Activated CD4-positive, alpha-beta T cell treated with anti-CD3 and anti-CD28 coated beads for 36 hours (primary cell): ENCODE measurements around the gene STAB2. TPM values are rescaled to one million over a fixed set of nuclear protein-coding genes. Genes with fewer than 3 reads are reported as not detected.
"Not testable (repeated sequence)": the region's sequence is repeated elsewhere in the genome, so short reads cannot be mapped to it uniquely, and the experiment has no call there.

ENCODE experiments used
- ATAC-seq: fragments of 200-7000 bp; cut with Tn5 transposase; one replicate; pipeline ENCODE4 v1.10.0; 2021; ENCODE audit warnings: mild to moderate bottlenecking, moderate library complexity
- CTCF ChIA-PET: fragments of 350-600 bp; sonication (Branson Sonifier 250); formaldehyde crosslinking; loops from one replicate; lab custom pipeline; 2021; ENCODE audit warnings: antibody characterized with exemption; lab: Charles Lee
- POLR2A ChIA-PET: fragments of 350-600 bp; sonication (Branson Sonifier 250); formaldehyde crosslinking; loops from one replicate; lab custom pipeline; 2021; ENCODE audit warnings: antibody characterized with exemption, inconsistent platforms; lab: Charles Lee
- DNase-seq: peaks from one replicate; pipeline ENCODE4 v3.0.0-alpha.2; 2020
- H3K27ac Mint-ChIP-seq: one replicate; pipeline ENCODE4 v1.8.0; 2021; ENCODE audit warnings: mixed read lengths
- H3K27me3 Mint-ChIP-seq: one replicate; pipeline ENCODE4 v1.8.0; 2021; ENCODE audit warnings: mixed read lengths
- H3K36me3 Mint-ChIP-seq: one replicate; pipeline ENCODE4 v1.8.0; 2021; ENCODE audit warnings: low read depth, mixed read lengths
- H3K4me1 Mint-ChIP-seq: one replicate; pipeline ENCODE4 v1.8.0; 2021; ENCODE audit warnings: mixed read lengths
- H3K4me3 Mint-ChIP-seq: one replicate; pipeline ENCODE4 v1.8.0; 2021; ENCODE audit warnings: mild to moderate bottlenecking, moderate library complexity, mixed read lengths
- H3K9me3 Mint-ChIP-seq: one replicate; pipeline ENCODE4 v1.8.0; 2021; ENCODE audit warnings: low read depth, mixed read lengths
- intact Hi-C, 2 experiments: fragments of 100-400 bp; cut with DNase I in 1 of 2; cut with micrococcal nuclease in 1 of 2; formaldehyde crosslinking; loops; one replicate each; pipeline versions ENCODE4 v1.14.2 to v1.15.1; 2022 to 2024; cut with DNase I, micrococcal nuclease
- total RNA-seq, 2 experiments: library from RNA; stranded (reverse); gene quantifications; one replicate each; pipeline ENCODE4 v1.2.3, GENCODE V29; 2021

STAB2 gene
- total RNA-seq, 2 experiments from 2014 or later: not detected

DNA sequence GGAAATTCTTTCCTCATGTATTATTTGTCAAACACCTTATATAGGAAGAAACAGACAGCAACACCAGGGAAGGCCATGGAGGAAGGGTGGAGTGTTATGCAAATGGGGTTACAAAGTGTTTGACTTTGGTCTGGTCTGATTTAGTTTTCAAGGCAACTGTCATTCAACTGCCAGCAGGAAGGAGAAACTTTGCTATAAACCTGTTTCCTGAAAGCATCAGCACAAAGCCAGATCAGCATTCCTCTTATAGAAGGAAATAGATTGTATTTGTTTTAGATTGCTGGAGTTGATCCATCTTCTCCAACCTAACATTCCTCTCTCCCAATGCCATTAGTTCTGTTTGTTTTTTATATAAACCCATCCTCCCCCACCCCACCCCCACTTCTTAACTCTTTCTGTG lies 65.7 kb downstream of the STAB2 start:
- Mint-ChIP-seq H3K9me3 (no peaks in the 10 kb centered on the region), H3K4me3 (no peak overlapping the region), H3K36me3 (no peaks in the 10 kb centered on the region), H3K27me3 (peaks cover 9% of the 10 kb centered on the region), H3K27ac (no peak overlapping the region), H3K4me1 (peaks cover 6% of the 10 kb centered on the region)
- POLR2A ChIA-PET: no interaction called here
- intact Hi-C loops: no loop called here
- ATAC-seq: no peak
- CTCF ChIA-PET: no interaction called here
- DNase-seq: no peak

GRCh38 chr12:103653568-103654173 lies 66.6 kb downstream of the STAB2 start:
- POLR2A ChIA-PET, ATAC-seq, intact Hi-C loops, H3K4me3 Mint-ChIP-seq, H3K36me3 Mint-ChIP-seq, H3K9me3 Mint-ChIP-seq, DNase-seq, H3K27me3 Mint-ChIP-seq, H3K27ac Mint-ChIP-seq: not testable (repeated sequence)
- H3K4me1 Mint-ChIP-seq: peaks cover 12% of the 10 kb centered on the region
- CTCF ChIA-PET: interaction anchor here (0.6 kb wide), 1 partner anchor 253 kb away, joined by 3 read pairs; no protein-coding TSS in a partner anchor

- peaks cover 12% of the 10 kb centered on the region for H3K4me1 Mint-ChIP-seq
- CTCF ChIA-PET: no interaction called here
- no peak overlapping the region for H3K4me3 Mint-ChIP-seq
- POLR2A ChIA-PET: no interaction called here
- no peak for DNase-seq
- ATAC-seq: no peak
- H3K27ac Mint-ChIP-seq: no peak overlapping the region
- H3K36me3 Mint-ChIP-seq: no peaks in the 10 kb centered on the region
- no peaks in the 10 kb centered on the region for H3K9me3 Mint-ChIP-seq
- peaks cover 7% of the 10 kb centered on the region for H3K27me3 Mint-ChIP-seq
- intact Hi-C loops: no loop called here
Measured at GRCh38 chr12:103654816-103655215, 67.7 kb downstream of the STAB2 start.

GRCh38 chr12:103656291-103656690 lies 69.2 kb downstream of the STAB2 start:
- ChIA-PET POLR2A (no interaction called here), CTCF (no interaction called here)
- Mint-ChIP-seq H3K27ac (no peak overlapping the region), H3K4me1 (peaks cover 12% of the 10 kb centered on the region), H3K4me3 (no peak overlapping the region), H3K9me3 (no peaks in the 10 kb centered on the region), H3K27me3 (peaks cover 7% of the 10 kb centered on the region), H3K36me3 (no peaks in the 10 kb centered on the region)
- DNase-seq (no peak), ATAC-seq (no peak)
- intact Hi-C loops: no loop called here

DNA sequence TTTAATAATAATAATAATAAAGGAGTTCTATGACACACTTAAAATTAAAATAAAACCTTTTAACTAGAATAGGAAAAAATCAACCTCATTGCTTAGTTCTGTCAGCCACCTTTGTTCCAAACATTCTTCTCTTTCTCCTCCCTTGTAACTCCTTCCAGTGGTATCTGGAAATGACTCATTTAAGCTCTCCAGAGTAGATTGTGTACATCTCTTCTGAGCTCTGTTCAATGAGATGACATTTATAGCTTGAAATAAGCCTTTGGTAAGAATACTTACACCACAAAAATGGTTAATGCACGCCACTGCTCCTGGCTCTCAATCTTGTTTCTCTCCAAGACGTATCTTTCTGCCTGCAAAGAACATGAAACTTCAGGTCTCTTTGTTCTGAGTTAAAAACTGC lies 70.3 kb downstream of the STAB2 start:
- CTCF ChIA-PET: interaction anchor here (1.1 kb wide), 2 partner anchors 23 to 26 kb away, joined by 3 read pairs; no protein-coding TSS in a partner anchor
- peaks cover 12% of the 10 kb centered on the region for H3K4me1 Mint-ChIP-seq

GRCh38 chr12:103664626-103665025 lies 77.6 kb downstream of the STAB2 start:
- no peaks in the 10 kb centered on the region for H3K9me3 Mint-ChIP-seq
- peaks cover 1% of the 10 kb centered on the region for H3K27me3 Mint-ChIP-seq
- CTCF ChIA-PET: interaction anchor here (1.3 kb wide), 1 partner anchor 89 kb away, joined by 5 read pairs; no protein-coding TSS in a partner anchor
- ATAC-seq: no peak
- intact Hi-C loops: no loop called here
- DNase-seq: no peak
- POLR2A ChIA-PET: no interaction called here
- H3K27ac Mint-ChIP-seq: no peak overlapping the region
- no peaks in the 10 kb centered on the region for H3K36me3 Mint-ChIP-seq
- H3K4me1 Mint-ChIP-seq: no peaks in the 10 kb centered on the region
- no peak overlapping the region for H3K4me3 Mint-ChIP-seq

More for the DNA sequence above, 70.3 kb downstream of the STAB2 start:
- no peaks in the 10 kb centered on the region for H3K36me3 Mint-ChIP-seq
- POLR2A ChIA-PET: no interaction called here
- H3K4me3 Mint-ChIP-seq: no peak overlapping the region
- H3K27ac Mint-ChIP-seq: no peak overlapping the region
- no peak for ATAC-seq
- intact Hi-C loops: no loop called here
- no peaks in the 10 kb centered on the region for H3K9me3 Mint-ChIP-seq
- no peak for DNase-seq
- H3K27me3 Mint-ChIP-seq: peaks cover 7% of the 10 kb centered on the region

- Mint-ChIP-seq H3K36me3 (no peaks in the 10 kb centered on the region), H3K4me1 (no peaks in the 10 kb centered on the region), H3K27ac (no peak overlapping the region), H3K27me3 (peaks cover 1% of the 10 kb centered on the region), H3K9me3 (no peaks in the 10 kb centered on the region), H3K4me3 (no peak overlapping the region)
- ChIA-PET CTCF (interaction anchor here (0.7 kb wide), 1 partner anchor 783 kb away, joined by 3 read pairs; no protein-coding TSS in a partner anchor), POLR2A (no interaction called here)
- ATAC-seq: no peak
- DNase-seq: no peak
- intact Hi-C loops: no loop called here
Measured at GRCh38 chr12:103665971-103666370, 78.9 kb downstream of the STAB2 start.

- Mint-ChIP-seq H3K9me3 (no peaks in the 10 kb centered on the region), H3K4me3 (no peak overlapping the region), H3K27ac (no peak overlapping the region), H3K36me3 (no peaks in the 10 kb centered on the region), H3K27me3 (peaks cover 1% of the 10 kb centered on the region), H3K4me1 (no peaks in the 10 kb centered on the region)
- no peak for ATAC-seq
- no peak for DNase-seq
- POLR2A ChIA-PET: no interaction called here
- CTCF ChIA-PET: interaction anchor here (0.8 to 1.4 kb wide), 2 partner anchors 30 to 35 kb away, joined by 3 read pairs; no protein-coding TSS in a partner anchor
- intact Hi-C loops: no loop called here
Measured at GRCh38 chr12:103667125-103667524, 80.1 kb downstream of the STAB2 start.

DNA sequence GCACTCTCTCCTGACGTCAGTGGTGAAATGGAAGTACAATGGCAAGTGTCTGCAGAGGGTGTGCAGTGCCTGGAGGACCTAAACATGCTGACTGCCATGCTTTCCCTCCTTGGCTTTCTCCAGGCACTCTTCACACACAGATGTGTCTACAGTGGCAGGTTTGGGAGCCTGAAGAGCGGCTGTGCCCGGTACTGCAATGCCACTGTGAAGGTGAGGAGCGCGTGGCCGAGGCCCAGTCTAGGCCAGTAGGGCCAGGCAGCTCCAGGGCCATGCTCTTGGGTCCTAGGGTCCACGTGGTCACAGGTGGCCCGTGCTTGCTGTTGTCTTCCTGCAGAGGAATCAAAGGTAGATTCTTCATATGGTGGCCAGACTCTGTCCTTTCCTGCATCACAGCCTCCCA lies 81.4 kb downstream of the STAB2 start:
- no peak for DNase-seq
- CTCF ChIA-PET: no interaction called here
- no peak for ATAC-seq
- Mint-ChIP-seq H3K36me3 (no peaks in the 10 kb centered on the region), H3K27ac (no peak overlapping the region), H3K4me1 (no peaks in the 10 kb centered on the region), H3K9me3 (no peaks in the 10 kb centered on the region), H3K4me3 (no peak overlapping the region), H3K27me3 (peaks cover 1% of the 10 kb centered on the region)
- POLR2A ChIA-PET: no interaction called here
- intact Hi-C loops: no loop called here

- Mint-ChIP-seq H3K27me3 (peaks cover 1% of the 10 kb centered on the region), H3K27ac (no peak overlapping the region), H3K4me1 (no peaks in the 10 kb centered on the region), H3K36me3 (no peaks in the 10 kb centered on the region), H3K4me3 (no peak overlapping the region), H3K9me3 (no peaks in the 10 kb centered on the region)
- ChIA-PET POLR2A (no interaction called here), CTCF (no interaction called here)
- intact Hi-C loops: no loop called here
- ATAC-seq (no peak), DNase-seq (no peak)
Measured at GRCh38 chr12:103671367-103671766, 84.3 kb downstream of the STAB2 start.

- Mint-ChIP-seq H3K36me3 (no peaks in the 10 kb centered on the region), H3K27ac (no peak overlapping the region), H3K9me3 (no peaks in the 10 kb centered on the region), H3K27me3 (peaks cover 2% of the 10 kb centered on the region), H3K4me3 (no peak overlapping the region), H3K4me1 (no peaks in the 10 kb centered on the region)
- ChIA-PET POLR2A (no interaction called here), CTCF (no interaction called here)
- intact Hi-C loops: no loop called here
- no peak for DNase-seq
- no peak for ATAC-seq
Measured at GRCh38 chr12:103672401-103673119, 85.5 kb downstream of the STAB2 start.

- POLR2A ChIA-PET: no interaction called here
- Mint-ChIP-seq H3K27me3 (peaks cover 2% of the 10 kb centered on the region), H3K36me3 (no peaks in the 10 kb centered on the region), H3K9me3 (no peaks in the 10 kb centered on the region), H3K4me1 (no peaks in the 10 kb centered on the region), H3K4me3 (no peak overlapping the region), H3K27ac (no peak overlapping the region)
- CTCF ChIA-PET: no interaction called here
- ATAC-seq (no peak), DNase-seq (no peak)
- intact Hi-C loops: no loop called here
Measured at GRCh38 chr12:103673487-103673886, 86.4 kb downstream of the STAB2 start.
